Measurements from ENCODE around the gene SLC35C1.

Gene SLC35C1

GRCh38 chr11:45796461-45796861 is 8.5 kb upstream of the SLC35C1 start:
- no peak overlapping the region for H3K4me3 ChIP-seq
- no peaks in the 10 kb centered on the region for H3K9me3 ChIP-seq
- H3K36me3 ChIP-seq (replicated peaks), result no peaks in the 10 kb centered on the region
- H3K27me3 ChIP-seq (ENCODE audit: low read depth), result peaks cover 3% of the 10 kb centered on the region; the same call in 1 of the 2 replicates
- H3K4me1 ChIP-seq, result no peaks in the 10 kb centered on the region
- DNase-seq (ENCODE audit: low spot score in 2 of 2), result no peak
- in situ Hi-C loops (cut with MboI; ENCODE audit: low sequenced_read_pairs), result no loop called here

DNA sequence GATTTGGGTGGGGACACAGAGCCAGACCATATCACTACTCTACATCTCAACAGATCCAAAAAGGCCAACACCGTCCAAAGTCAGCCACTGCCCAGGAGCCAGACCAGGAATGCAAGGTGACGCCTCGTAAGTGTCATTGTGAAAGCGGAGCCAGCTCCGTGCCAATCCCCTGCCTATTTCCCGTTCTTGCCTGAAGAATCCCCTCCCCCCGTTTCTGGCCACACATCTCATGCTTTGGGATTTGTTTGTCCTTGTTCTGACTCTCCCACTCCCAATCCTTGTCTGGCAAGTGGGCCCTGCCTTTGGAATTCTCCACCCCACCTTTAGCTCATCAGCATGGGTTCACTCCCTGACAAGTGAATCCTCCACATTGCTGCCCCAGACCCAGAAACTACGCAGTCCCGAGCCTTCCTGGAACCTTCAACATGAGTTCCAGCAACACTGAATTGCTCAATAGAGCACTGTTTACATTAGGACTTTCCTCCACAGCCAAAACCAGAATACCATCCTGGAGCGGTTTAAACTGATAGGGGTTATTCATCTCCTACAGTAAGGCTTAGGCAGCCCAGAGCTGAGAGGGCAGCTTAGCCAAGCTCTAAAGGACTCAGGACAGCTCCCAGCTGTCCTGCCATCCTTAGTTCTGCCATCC is 6.0 kb upstream of the SLC35C1 start:
- Histone ChIP-seq H3K27me3 (ENCODE audit: low read depth) (no peaks in the 10 kb centered on the region), H3K4me3 (no peak overlapping the region), H3K9me3 (no peaks in the 10 kb centered on the region), H3K4me1 (no peaks in the 10 kb centered on the region; the same call in 1 of the 2 replicates), H3K36me3 (replicated peaks) (no peaks in the 10 kb centered on the region)
- no peak for DNase-seq (ENCODE audit: low spot score in 2 of 2)
- in situ Hi-C loops (cut with MboI; ENCODE audit: low sequenced_read_pairs), result no loop called here

DNA sequence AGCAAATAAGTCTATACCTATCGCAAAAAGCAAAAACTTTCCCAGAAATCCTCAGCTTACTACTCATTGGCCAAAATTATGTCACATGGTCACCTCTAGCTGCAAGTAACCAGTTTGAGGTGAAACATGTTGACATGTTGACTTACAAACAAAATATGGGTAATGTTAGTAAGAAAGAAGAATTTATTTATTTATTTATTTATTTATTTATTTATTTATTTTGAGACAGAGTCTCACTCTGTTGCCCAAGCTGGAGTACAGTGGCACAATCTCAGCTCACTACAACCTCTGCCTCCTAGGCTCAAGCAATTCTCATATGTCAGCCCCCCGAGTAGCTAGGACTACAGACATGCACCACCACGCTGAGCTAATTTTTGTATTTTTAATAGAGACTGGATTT is 5.4 kb upstream of the SLC35C1 start:
- no peaks in the 10 kb centered on the region for H3K9me3 ChIP-seq

DNA sequence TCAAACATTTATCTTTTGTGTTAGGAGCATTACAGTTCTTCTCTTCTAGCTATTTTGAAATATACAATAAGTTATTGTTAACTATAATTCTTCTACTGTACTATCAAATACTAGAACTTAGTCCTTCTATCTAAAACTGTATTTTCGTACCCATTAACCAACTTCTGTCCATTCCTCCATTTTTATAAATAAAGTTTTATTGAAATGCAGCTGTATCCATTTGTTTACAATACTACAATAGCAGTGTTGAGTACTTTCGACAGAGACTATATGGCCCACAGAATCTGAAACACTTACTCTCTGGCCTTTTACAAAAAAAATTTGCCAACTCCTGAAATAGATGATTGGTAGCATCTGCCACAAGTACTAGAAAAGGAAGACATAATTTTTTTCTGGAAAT is 4.7 kb upstream of the SLC35C1 start:
- in situ Hi-C loops (cut with MboI; ENCODE audit: low sequenced_read_pairs), result no loop called here
- H3K9me3 ChIP-seq, result no peaks in the 10 kb centered on the region
- H3K27me3 ChIP-seq (ENCODE audit: low read depth), result no peaks in the 10 kb centered on the region
- no peaks in the 10 kb centered on the region; the same call in 1 of the 2 replicates for H3K4me1 ChIP-seq
- no peak overlapping the region for H3K4me3 ChIP-seq
- no peaks in the 10 kb centered on the region for H3K36me3 ChIP-seq (replicated peaks)
- no peak for DNase-seq (ENCODE audit: low spot score in 2 of 2)

More for the DNA sequence above, 5.4 kb upstream of the SLC35C1 start:
- no peaks in the 10 kb centered on the region for H3K27me3 ChIP-seq (ENCODE audit: low read depth)
- no peaks in the 10 kb centered on the region for H3K36me3 ChIP-seq (replicated peaks)
- no peak overlapping the region for H3K4me3 ChIP-seq
- no peak for DNase-seq (ENCODE audit: low spot score in 2 of 2)
- no peaks in the 10 kb centered on the region; the same call in 1 of the 2 replicates for H3K4me1 ChIP-seq
- in situ Hi-C loops (cut with MboI; ENCODE audit: low sequenced_read_pairs), result no loop called here

DNA sequence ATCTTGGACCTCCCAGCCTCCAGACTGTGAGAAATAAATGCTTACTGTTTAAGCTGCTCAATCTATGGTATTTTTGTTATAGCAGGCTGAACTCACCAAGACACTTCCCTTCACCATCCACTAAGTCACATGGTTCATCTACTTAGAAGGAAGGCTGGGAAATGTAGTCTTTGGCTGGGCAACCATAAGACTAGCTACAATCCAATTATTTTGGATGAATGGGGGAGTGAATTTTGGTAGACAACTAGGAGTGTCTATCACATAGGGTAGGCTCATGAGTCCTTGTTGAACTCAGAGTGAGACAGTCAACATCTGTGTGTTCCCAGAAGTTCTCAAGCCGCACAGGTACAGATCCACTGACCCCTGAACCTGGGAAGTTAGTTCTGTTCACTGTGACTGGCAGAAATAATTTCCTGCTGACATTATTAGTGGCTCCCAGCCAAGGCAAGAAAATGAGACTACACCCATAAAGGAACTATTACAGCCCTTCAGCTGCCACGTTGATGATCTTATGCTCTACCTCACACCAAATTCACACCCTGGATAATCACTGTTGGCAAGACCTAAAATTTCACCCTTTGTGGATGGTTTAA is 3.1 kb upstream of the SLC35C1 start:
- no peaks in the 10 kb centered on the region for H3K36me3 ChIP-seq (replicated peaks)
- DNase-seq (ENCODE audit: low spot score in 2 of 2), result no peak
- in situ Hi-C loops (cut with MboI; ENCODE audit: low sequenced_read_pairs), result no loop called here

DNA sequence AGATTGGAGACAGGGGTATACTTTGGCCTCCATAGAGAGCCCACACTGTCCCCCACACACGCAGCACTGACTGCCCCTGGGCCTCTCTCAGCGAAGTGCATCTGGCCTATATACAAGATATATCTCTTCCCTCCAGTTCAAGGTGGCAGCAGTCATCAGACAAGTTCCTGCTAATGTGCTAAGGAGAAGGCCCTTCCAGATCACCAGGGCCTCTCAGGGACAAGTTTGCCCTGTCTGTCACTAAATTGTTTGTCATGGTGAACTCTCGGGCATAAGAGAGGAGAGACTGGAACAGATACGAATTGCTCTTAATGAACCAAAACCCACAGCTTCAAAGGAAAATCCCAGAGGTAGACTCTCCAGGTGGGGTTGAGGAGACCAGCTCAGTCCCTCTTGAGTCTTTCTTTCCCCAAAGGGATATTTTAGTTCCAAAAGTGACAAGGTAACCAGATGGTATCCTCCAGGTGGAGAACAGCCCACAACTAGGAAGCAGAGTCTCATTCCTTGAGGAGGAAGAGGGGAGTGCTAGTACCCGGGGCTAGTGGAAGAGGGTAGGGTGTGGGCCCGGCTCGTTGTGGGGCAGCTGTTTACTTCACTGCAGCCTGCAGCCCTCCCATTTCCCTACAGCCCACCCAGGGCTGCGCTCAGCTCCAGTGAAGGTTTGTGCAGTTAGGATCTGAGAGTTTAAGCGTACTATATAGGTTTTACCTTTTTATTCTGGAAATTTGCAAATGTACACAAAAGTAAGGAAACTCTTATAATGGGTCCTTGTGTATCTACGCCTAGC is 2.2 kb upstream of the SLC35C1 start:
- no peaks in the 10 kb centered on the region for H3K27me3 ChIP-seq (ENCODE audit: low read depth)
- no peaks in the 10 kb centered on the region for H3K9me3 ChIP-seq
- H3K4me3 ChIP-seq, result no peak overlapping the region
- H3K36me3 ChIP-seq (replicated peaks), result no peaks in the 10 kb centered on the region; the same call in 1 of the 2 replicates
- in situ Hi-C loops (cut with MboI; ENCODE audit: low sequenced_read_pairs), result no loop called here
- H3K4me1 ChIP-seq, result peaks cover 9% of the 10 kb centered on the region
- DNase-seq (ENCODE audit: low spot score in 2 of 2), result no peak

More for the DNA sequence above, 3.1 kb upstream of the SLC35C1 start:
- no peak overlapping the region for H3K4me3 ChIP-seq
- peaks cover 3% of the 10 kb centered on the region; the same call in 1 of the 2 replicates for H3K4me1 ChIP-seq
- no peaks in the 10 kb centered on the region for H3K9me3 ChIP-seq
- no peaks in the 10 kb centered on the region for H3K27me3 ChIP-seq (ENCODE audit: low read depth)

DNA sequence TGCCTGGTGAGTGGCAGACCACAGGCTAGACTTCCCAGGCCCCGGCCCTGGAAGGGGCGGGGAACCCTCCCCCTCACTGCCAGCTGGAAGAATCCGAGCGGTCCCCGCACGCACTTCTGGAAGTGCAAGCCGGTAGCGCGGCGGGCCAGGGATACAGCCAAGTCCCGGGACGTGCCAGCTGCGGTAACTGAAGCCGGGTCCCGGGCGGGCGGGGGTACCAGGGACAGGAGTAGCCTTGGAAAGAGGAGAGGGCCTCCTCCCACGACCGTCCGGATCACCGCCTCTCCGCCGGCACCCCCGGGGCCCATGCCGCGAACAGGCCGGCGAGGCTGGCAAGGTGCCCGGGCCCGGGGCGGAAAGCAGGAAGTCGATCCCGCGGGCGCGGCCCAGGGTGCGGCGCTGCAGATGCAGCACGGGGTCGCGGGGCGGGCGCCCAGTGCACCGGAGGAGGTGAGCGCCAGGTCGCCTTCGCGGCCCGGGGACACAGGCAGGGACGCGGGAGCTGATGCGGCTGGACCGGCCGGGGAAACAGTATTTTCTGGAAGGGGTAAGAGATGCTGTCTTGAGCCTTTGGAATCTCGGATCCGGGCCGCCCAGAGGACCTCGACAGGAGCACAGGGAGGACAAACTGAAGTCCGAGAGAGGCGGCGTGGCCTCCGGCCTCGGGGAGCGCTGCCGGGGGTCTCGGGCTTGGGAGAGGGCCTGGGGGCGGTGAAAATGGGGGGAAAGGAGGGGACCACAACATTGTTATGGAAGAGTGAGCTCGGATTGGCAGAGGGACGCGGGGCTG is 783 bp upstream of the SLC35C1 start:
- in situ Hi-C loops (cut with MboI; ENCODE audit: low sequenced_read_pairs), result no loop called here
- peak overlapping the region; percentile 60 for H3K4me3 ChIP-seq
- DNase-seq (ENCODE audit: low spot score in 2 of 2), result peak in 1 of 2 experiments; percentile 82
- H3K27me3 ChIP-seq (ENCODE audit: low read depth), result no peaks in the 10 kb centered on the region
- H3K9me3 ChIP-seq, result no peaks in the 10 kb centered on the region
- H3K36me3 ChIP-seq (replicated peaks), result peaks cover 6% of the 10 kb centered on the region
- H3K4me1 ChIP-seq, result peaks cover 9% of the 10 kb centered on the region

GRCh38 chr11:45805305-45806071 is 539 bp downstream of the SLC35C1 start:
- Histone ChIP-seq H3K36me3 (replicated peaks) (peaks cover 6% of the 10 kb centered on the region), H3K9me3 (no peaks in the 10 kb centered on the region), H3K27me3 (ENCODE audit: low read depth) (no peaks in the 10 kb centered on the region), H3K4me1 (peaks cover 9% of the 10 kb centered on the region), H3K4me3 (peak overlapping the region; percentile 60)
- DNase-seq (ENCODE audit: low spot score in 2 of 2), result peak; percentile 26 to 60
- in situ Hi-C loops (cut with MboI; ENCODE audit: low sequenced_read_pairs), result no loop called here

- Histone ChIP-seq H3K4me1 (peaks cover 9% of the 10 kb centered on the region), H3K4me3 (peak overlapping the region; percentile 60)
- in situ Hi-C loops (cut with MboI; ENCODE audit: low sequenced_read_pairs), result no loop called here
Measured at GRCh38 chr11:45806072-45806933, 1.4 kb downstream of the SLC35C1 start.

DNA sequence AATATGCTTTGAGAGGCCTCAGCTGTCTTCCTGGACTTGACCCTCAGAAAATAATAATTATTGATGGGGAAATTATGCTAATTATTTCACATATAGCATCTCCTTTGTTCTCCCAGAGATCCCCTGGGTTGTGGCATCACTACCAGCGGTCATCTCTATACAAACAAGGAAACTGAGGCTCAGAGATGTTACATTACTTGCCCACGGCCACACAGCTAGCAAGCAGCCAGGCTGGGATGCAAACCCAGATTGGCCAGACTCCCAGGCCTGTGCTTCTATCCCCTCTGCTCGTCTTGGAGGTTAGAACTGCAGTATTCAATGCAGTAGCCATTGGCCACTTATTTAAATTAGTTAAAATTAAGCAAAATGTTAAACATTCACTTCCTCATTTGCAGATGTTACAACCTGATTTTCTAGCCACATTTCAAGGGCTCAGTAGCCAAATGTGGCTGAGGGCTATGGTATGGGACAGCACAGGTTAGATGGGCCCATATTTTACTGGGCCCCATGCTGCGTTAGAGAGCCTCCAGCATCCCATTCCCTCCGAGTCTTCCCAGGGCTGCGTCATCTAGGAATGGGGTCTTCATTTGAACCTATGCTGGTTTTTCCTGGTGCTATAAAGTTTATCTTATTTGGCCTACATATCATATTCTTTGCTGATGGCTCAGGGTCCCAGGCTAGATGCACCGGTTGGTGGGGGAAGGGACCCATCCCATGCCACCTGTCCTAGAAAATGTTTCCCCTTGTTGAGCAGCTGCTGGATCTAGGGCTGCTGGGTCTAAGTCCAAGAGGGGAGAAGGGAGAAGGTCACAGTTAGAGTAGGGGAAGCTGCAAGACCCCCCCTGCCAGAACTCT is 2.2 kb downstream of the SLC35C1 start:
- in situ Hi-C loops (cut with MboI; ENCODE audit: low sequenced_read_pairs), result no loop called here
- H3K9me3 ChIP-seq, result no peaks in the 10 kb centered on the region
- H3K4me3 ChIP-seq, result peak overlapping the region; percentile 60
- H3K27me3 ChIP-seq (ENCODE audit: low read depth), result no peaks in the 10 kb centered on the region
- H3K36me3 ChIP-seq (replicated peaks), result peaks cover 16% of the 10 kb centered on the region
- peaks cover 9% of the 10 kb centered on the region for H3K4me1 ChIP-seq
- DNase-seq (ENCODE audit: low spot score in 2 of 2), result no peak

More at GRCh38 chr11:45806072-45806933, 1.4 kb downstream of the SLC35C1 start:
- no peaks in the 10 kb centered on the region for H3K27me3 ChIP-seq (ENCODE audit: low read depth)
- DNase-seq (ENCODE audit: low spot score in 2 of 2), result no peak
- H3K36me3 ChIP-seq (replicated peaks), result peaks cover 12% of the 10 kb centered on the region
- H3K9me3 ChIP-seq, result no peaks in the 10 kb centered on the region

DNA sequence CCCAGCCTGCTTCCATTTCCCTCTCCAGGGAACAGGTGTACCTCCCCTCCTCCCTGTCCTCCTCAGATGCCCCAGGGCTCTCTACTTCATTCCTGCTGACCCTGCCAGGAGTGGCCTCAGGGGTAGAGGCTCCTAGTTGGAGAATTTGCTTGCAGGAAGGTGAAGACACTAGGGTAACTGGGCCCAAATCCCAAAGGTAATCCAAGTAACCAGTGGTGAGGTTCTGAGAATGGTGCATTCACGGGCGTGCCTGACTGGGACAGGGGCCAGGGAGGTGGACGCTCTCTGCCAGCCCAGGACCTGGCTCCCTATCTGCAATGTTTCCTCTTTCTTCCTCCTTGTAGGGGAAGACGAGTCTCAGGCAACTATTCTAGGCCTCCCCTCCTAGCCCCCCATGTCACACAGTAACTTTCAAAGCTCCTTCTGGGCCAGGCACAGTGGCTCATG is 2.9 kb downstream of the SLC35C1 start:
- peaks cover 18% of the 10 kb centered on the region for H3K36me3 ChIP-seq (replicated peaks)
- H3K4me1 ChIP-seq, result peaks cover 9% of the 10 kb centered on the region
- no peaks in the 10 kb centered on the region for H3K9me3 ChIP-seq
- in situ Hi-C loops (cut with MboI; ENCODE audit: low sequenced_read_pairs), result no loop called here
- no peak overlapping the region for H3K4me3 ChIP-seq
- H3K27me3 ChIP-seq (ENCODE audit: low read depth), result no peaks in the 10 kb centered on the region
- no peak for DNase-seq (ENCODE audit: low spot score in 2 of 2)

Measured in HAP-1 (cell line).